COLO668 (cell line): ENCODE results near the gene SEMA3B.
"Not testable (repeated sequence)": the region's sequence is repeated elsewhere in the genome, so short reads cannot be mapped to it uniquely, and the experiment has no call there.

Experiments used
- DNase-seq: peaks from one replicate; lab custom pipeline; 2025; ENCODE audit not compliant: unreplicated experiment; lab: John Stamatoyannopoulos, UW

SEMA3B gene

DNA sequence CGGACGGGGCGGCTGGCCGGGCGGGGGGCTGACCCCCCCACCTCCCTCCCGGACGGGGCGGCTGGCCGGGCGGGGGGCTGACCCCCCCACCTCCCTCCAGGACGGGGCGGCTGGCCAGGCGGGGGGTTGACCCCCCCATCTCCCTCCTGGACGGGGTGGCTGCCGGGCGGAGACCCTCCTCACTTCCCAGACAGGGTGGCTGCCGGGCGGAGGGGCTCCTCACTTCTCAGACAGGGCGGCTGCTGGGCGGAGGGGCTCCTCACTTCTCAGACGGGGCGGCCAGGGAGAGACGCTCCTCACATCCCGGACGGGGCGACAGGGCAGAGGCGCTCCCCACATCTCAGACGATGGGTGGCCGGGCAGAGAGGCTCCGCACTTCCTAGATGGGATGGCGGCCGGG is 43.1 kb downstream of the SEMA3B start:
- DNase-seq: not testable (repeated sequence)

DNA sequence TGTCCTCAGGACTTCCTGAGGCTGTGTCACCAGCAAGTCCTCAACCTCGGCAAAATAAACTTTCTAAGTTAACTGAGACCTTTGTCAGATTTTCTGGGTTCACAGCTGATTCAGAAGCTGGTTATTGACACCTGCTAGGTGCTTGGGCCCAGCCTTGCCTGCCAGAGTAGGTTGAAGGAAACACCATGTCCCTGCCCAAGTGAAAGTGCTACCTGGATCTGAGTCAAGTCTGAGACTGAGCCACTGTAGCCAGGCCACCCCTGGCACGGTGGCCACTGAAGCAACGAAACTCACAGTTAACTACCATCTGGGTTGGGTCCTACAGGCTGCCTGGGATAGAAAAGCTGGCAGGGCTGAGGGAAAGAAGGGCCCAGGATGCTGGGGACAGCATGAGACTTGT is 45.4 kb downstream of the SEMA3B start:
- DNase-seq: no peak

GRCh38 chr3:50314816-50315215 is 45.9 kb downstream of the SEMA3B start:
- DNase-seq: no peak

DNA sequence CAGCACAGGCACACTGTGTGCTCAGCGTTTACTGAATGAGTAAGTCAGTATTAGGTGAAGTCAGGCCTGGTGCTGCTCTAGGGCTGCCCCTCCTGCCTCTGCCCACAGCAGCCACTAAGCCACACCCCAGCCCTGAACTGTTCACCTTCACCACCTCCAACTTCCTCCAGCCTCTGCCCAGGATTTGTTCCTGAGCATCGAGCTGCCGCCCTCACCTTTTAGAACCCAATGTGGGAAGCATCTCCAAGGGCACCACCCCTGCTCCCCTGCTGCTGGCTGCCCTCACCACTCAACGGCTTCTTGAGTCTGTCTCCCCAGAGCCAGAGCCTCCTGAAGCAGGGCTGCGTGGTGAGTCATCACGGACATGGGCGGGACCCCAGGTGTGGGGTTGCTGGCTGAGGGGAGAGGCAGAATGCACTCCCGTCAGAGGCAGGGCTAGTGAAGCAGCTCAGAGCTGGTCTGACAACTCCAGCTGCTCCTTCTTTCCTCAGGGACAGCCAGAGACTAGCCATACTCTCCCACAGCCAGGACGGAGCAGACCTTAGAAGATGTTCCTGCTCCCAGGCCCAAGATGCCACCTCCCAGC is 47.8 kb downstream of the SEMA3B start:
- DNase-seq: peak; percentile 32

DNA sequence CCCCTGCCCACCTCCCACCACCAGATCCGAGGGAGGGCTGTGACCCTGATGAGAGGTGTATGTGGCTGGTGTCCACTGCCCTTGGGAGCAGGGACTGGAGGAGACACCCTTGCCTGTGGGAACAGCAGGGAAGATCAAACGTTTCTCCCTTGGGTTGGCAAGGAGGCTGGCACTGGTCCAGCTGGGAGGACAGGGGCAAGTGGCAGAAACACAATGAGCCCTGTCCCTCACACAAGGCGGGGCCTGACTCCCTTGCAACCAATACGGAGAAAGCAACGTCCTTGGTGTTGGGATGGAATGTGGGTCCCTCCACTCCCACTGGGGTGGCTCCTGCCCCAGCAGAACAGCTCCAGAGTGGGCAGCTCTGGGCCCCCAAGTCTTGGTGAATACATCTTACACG is 48.4 kb downstream of the SEMA3B start:
- peak; percentile 15 for DNase-seq

DNA sequence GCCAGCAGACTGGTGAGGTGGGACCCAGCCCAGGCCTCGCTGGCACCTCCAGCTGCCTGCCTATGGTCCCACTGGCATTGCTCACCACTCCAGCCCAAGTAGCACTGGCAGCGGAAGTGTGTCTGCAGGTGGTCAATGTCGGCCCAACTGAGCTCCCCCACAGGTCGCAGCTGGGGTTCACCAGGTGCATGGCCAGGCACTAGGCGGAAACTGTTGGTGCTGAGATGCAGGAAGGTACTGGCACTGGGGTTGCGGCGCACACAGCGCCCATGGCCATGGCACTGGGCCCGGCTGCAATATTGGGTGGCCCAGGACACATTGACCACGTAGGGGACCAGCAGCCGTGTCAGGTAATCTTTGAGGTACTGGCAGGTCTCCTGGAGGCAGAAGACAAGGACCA is 49.2 kb downstream of the SEMA3B start:
- no peak for DNase-seq

- DNase-seq: no peak
Observed at GRCh38 chr3:50318615-50319014, 49.7 kb downstream of the SEMA3B start.

- no peak for DNase-seq
Observed at GRCh38 chr3:50319181-50319893, 50.4 kb downstream of the SEMA3B start.

DNA sequence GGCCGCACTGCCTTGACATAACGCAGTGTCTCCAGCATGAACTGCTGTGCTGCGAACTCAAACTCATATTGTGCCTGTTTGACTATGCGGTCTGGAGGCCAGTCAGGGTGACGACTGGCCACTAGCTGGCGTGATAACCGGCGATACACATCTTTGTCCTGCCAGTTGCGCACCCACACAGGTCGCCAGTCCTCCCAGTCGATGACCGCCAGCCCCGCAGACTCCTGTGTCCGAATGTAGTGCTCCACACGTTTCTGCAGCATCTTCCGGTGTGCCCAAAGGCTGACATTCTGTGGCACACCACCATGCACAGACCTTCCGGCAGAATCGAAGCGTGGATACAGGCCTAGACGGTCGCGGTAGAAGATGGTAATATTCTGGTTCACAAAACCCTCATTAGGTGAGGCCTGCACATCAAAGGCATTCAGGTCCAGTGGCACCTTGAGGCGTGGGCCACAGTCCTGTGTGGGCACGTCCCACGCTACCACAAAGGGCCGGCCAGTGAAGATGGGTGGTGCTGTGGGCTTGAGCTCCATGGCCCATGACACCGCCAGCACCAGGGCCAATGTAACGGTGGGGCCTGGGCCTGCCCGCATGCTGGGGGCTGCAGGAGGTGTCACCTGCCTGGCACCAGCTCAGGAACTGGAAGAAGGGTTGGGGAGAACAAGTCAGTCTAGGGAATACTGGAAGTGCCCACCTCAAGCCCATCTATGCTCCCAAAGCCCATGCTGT is 51.1 kb downstream of the SEMA3B start:
- DNase-seq: no peak

DNA sequence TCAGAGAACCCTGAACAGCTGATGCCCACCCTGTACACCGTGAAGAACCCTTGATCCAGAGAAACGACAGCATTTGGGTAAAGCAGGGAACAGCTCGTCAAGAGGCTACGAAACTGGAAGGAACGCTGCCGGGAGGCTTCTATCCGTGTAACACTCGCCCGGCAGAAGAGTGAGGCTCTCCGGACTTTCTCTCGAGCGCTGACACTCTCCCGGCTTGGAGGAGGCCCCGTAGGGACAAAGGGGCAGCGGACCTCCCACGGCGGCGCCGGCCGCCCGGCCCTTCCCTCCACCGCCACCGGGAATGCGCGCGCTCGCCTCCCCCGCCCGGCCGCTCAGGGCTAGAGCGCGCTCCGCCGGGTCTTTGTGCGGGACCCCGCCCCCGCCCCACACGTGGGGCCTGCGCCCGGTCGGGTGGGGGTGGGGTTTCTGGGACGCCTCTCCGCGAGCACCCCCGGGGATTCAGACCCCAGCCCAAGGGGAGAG is 51.9 kb downstream of the SEMA3B start:
- peak; percentile 66 for DNase-seq

- peak; percentile 86 for DNase-seq
Observed at GRCh38 chr3:50321336-50322114, 52.6 kb downstream of the SEMA3B start.

DNA sequence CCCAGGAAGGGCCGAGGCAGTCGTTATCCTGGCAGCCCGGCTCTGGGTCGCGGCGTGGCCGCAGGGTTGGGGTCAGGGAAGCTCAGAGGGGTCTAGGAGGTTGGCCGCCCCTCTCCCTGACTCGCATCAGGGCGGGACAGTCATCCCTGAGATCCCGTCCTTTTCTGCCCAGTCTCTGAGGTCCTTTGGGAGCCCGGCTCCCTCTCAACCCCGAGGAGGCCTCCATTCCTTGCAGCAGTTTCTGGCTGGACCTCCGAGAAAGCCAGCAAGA is 53.1 kb downstream of the SEMA3B start:
- DNase-seq: no peak

- DNase-seq: peak; percentile 78
Observed at GRCh38 chr3:50322386-50323091, 53.6 kb downstream of the SEMA3B start, which contains the start of gene HYAL2. HYAL2 (minus strand) TSS chr3:50322745; CDS start chr3:50320489, 2,256 bp downstream.

- peak; percentile 60 for DNase-seq
Observed at GRCh38 chr3:50323092-50323600, 54.2 kb downstream of the SEMA3B start.

GRCh38 chr3:50323614-50324199 is 54.8 kb downstream of the SEMA3B start:
- no peak for DNase-seq

DNA sequence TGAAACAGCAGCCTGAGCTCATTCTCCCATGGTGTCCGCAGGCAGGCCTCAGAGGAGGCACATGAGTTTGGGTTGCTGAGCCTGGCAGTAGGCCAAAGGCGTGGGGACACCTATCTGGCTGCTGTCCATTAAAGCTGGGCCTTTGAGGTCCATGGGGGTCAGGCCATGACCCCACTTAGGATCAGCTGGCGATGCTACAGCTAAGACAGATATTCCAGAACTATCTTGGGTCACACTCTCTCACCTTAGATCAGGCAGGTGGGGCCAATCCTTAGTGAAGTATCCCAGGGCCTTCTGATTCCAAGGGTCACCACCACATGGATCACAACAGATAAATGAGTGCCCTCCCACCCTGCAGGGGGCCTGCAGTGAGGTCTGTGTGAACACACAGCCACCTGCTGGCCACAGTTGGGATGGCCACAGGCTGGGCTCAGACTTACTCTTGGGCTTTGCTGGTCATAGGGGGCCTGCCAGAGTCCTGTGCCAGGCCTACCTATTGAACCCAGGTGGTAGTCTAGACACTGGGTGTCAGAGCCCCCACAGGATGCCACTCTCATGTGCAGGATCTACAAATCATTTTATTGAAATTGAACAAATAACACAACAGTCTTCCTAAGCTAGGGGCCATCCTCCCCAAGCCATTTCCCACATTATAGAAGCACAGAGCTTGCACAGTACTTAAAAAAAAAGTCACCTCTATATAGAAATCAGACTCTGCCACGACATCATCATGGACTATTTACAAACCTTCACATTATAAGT is 55.6 kb downstream of the SEMA3B start:
- peak; percentile 65 for DNase-seq

DNA sequence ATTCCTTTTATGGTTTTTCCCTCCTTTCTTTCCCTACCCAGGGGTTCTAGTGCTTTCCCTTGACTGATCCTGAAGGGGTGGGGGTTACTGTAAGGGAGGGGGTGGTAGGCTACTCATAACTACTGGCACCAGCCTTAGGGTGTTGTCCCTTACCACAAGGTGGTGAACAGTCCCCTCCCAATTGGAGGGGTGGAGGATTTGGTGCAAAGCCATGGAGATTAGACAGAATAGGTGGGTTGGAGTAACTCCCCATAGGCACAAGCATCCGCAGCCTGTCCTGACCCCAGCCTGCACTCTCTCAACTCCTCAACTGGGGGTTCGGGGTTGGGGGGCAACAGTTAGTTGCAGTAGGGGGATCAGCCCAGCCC is 56.1 kb downstream of the SEMA3B start:
- no peak for DNase-seq

- no peak for DNase-seq
Observed at GRCh38 chr3:50325497-50326181, 56.7 kb downstream of the SEMA3B start.

- DNase-seq: no peak
Observed at GRCh38 chr3:50326182-50326541, 57.2 kb downstream of the SEMA3B start.
